GM23338 (cell line): ENCODE data around the gene ARHGAP4. TPM values are rescaled to one million over a fixed set of nuclear protein-coding genes. Genes with fewer than 3 reads are reported as not detected.

ENCODE experiments used
- ATAC-seq: fragments of 200-7000 bp; cut with Tn5 transposase; 3 replicates; pipeline ENCODE4 v1.9.1; 2020
- DNase-seq: peaks from one replicate; pipeline ENCODE4 v3.0.0-alpha.2; 2015; ENCODE audit warnings: low spot score
- H2AFZ ChIP-seq: fragments of 200-600 bp; sonication (generic); 2 replicates; pipeline ENCODE4 v1.8.0; 2016; ENCODE audit warnings: antibody characterized with exemption, mild to moderate bottlenecking, moderate library complexity
- H3F3A ChIP-seq: fragments of 200-600 bp; sonication (generic); replicated peaks from 2 replicates; pipeline ENCODE4 v1.8.0; 2017; ENCODE audit warnings: antibody characterized with exemption, mixed run types, low read depth
- H3K27ac ChIP-seq: fragments of 200-600 bp; sonication (generic); 2 replicates; pipeline ENCODE4 v1.6.1; 2016; ENCODE audit warnings: low read depth
- H3K27me3 ChIP-seq: fragments of 200-600 bp; sonication (generic); 2 replicates; pipeline ENCODE4 v1.8.0; 2016; ENCODE audit warnings: mild to moderate bottlenecking, mixed run types, moderate library complexity; ENCODE audit not compliant: insufficient read depth
- H3K36me3 ChIP-seq: fragments of 200-600 bp; sonication (generic); 2 replicates; pipeline ENCODE4 v1.8.0; 2016; ENCODE audit warnings: mild to moderate bottlenecking; ENCODE audit not compliant: insufficient read depth
- H3K4me1 ChIP-seq: fragments of 200-600 bp; sonication (generic); 2 replicates; pipeline ENCODE4 v1.8.0; 2016; ENCODE audit warnings: mild to moderate bottlenecking, moderate library complexity; ENCODE audit not compliant: insufficient read depth
- H3K4me2 ChIP-seq: fragments of 200-600 bp; sonication (generic); 2 replicates; pipeline ENCODE4 v1.7.1; 2017; ENCODE audit warnings: mixed run types
- H3K4me3 ChIP-seq: fragments of 200-600 bp; sonication (generic); 2 replicates; pipeline ENCODE4 v1.6.1; 2016; ENCODE audit warnings: mixed run types
- H3K79me2 ChIP-seq: fragments of 200-600 bp; sonication (generic); replicated peaks from 2 replicates; pipeline ENCODE4 v1.8.0; 2017; ENCODE audit warnings: mild to moderate bottlenecking; ENCODE audit not compliant: insufficient read depth
- H3K9me2 ChIP-seq: fragments of 200-600 bp; sonication (generic); 2 replicates; pipeline ENCODE4 v1.8.0; 2017; ENCODE audit not compliant: insufficient read depth
- H4K20me1 ChIP-seq: fragments of 200-600 bp; sonication (generic); replicated peaks from 2 replicates; pipeline ENCODE4 v1.8.0; 2017; ENCODE audit warnings: mild to moderate bottlenecking; ENCODE audit not compliant: insufficient read depth
- H3K27ac Mint-ChIP-seq: 2 replicates; pipeline ENCODE4 v1.8.0; 2020; ENCODE audit warnings: inconsistent platforms, mild to moderate bottlenecking, moderate library complexity, mixed read lengths
- H3K27me3 Mint-ChIP-seq: 3 replicates; pipeline ENCODE4 v1.8.0; 2022; ENCODE audit warnings: low read depth, mild to moderate bottlenecking, moderate library complexity, mixed read lengths, inconsistent platforms; ENCODE audit not compliant: insufficient read depth, poor library complexity
- H3K36me3 Mint-ChIP-seq: 3 replicates; pipeline ENCODE4 v1.8.0; 2021; ENCODE audit warnings: low read depth, mild to moderate bottlenecking, inconsistent platforms, moderate library complexity, mixed read lengths
- H3K4me1 Mint-ChIP-seq: 3 replicates; pipeline ENCODE4 v1.8.0; 2020; ENCODE audit warnings: mild to moderate bottlenecking, inconsistent platforms, mixed read lengths
- H3K4me3 Mint-ChIP-seq: 3 replicates; pipeline ENCODE4 v1.8.0; 2021; ENCODE audit warnings: moderate library complexity, mild to moderate bottlenecking, inconsistent platforms, mixed read lengths
- H3K9me3 Mint-ChIP-seq: 3 replicates; pipeline ENCODE4 v1.8.0; 2020; ENCODE audit warnings: moderate library complexity, mild to moderate bottlenecking, inconsistent platforms, mixed read lengths
- CREB1 ChIP-seq: fragments of 250-450 bp; sonication (Bioruptor Pico); IDR thresholded peaks from 2 replicates; pipeline ENCODE4 v1.5.0; 2020; ENCODE audit warnings: low read depth, mild to moderate bottlenecking, moderate library complexity
- CTCF ChIP-seq, 2 experiments: fragments of 200-600 bp in 1 of 2; sonication (generic) in 1 of 2; conservative IDR thresholded peaks; 2 replicates each; pipeline versions ENCODE4 v1.5.1 to v1.6.1; 2016 to 2017; ENCODE audit warnings: antibody characterized with exemption in 2 of 2, low read depth in 2 of 2, mild to moderate bottlenecking in 2 of 2, moderate library complexity in 1 of 2
- ETS1 ChIP-seq: IDR thresholded peaks from 2 replicates; pipeline ENCODE4 v1.6.1; 2016; ENCODE audit warnings: antibody characterized with exemption
- EZH2 ChIP-seq: fragments of 200-600 bp; sonication (generic); IDR thresholded peaks from one replicate; pipeline ENCODE4 v1.8.0; 2017; ENCODE audit warnings: antibody characterized with exemption, mild to moderate bottlenecking, low read depth; ENCODE audit not compliant: unreplicated experiment
- EZH2phosphoT487 ChIP-seq: fragments of 200-600 bp; sonication (generic); IDR thresholded peaks from one replicate; pipeline ENCODE4 v1.8.1; 2018; ENCODE audit warnings: antibody characterized with exemption; ENCODE audit not compliant: unreplicated experiment
- JUNB ChIP-seq: IDR thresholded peaks from one replicate; pipeline ENCODE4 v1.6.1; 2016; ENCODE audit warnings: antibody characterized with exemption; ENCODE audit not compliant: unreplicated experiment
- NANOG ChIP-seq: IDR thresholded peaks from 2 replicates; pipeline ENCODE4 v1.6.1; 2016; ENCODE audit warnings: antibody characterized with exemption, borderline replicate concordance
- POLR2AphosphoS5 ChIP-seq: IDR thresholded peaks from 2 replicates; pipeline ENCODE4 v1.6.1; 2016; ENCODE audit warnings: antibody characterized with exemption, low read depth
- REST ChIP-seq: IDR thresholded peaks from one replicate; pipeline ENCODE4 v1.6.1; 2018; ENCODE audit warnings: antibody characterized with exemption; ENCODE audit not compliant: unreplicated experiment
- STAT1 ChIP-seq: IDR thresholded peaks from one replicate; pipeline ENCODE4 v1.6.1; 2016; ENCODE audit warnings: antibody characterized with exemption; ENCODE audit not compliant: unreplicated experiment
- ZNF114 ChIP-seq: fragments of 250-450 bp; sonication (Bioruptor Pico); IDR thresholded peaks from 2 replicates; pipeline ENCODE4 v1.5.0; 2020; ENCODE audit warnings: mild to moderate bottlenecking, moderate library complexity
- ZNF331 ChIP-seq: fragments of 250-450 bp; sonication (Bioruptor Pico); IDR thresholded peaks from 2 replicates; pipeline ENCODE4 v1.5.0; 2020; ENCODE audit warnings: low read depth, mild to moderate bottlenecking, moderate library complexity
- ZNF462 ChIP-seq: fragments of 250-450 bp; sonication (Bioruptor Pico); IDR thresholded peaks from 2 replicates; pipeline ENCODE4 v1.5.0; 2020; ENCODE audit warnings: mild to moderate bottlenecking, moderate library complexity
- polyA plus RNA-seq: library from polyadenylated mRNA; unstranded; fragments of >200 nt; fragmentation: Nextera tagmentation; extraction: Ambion mirVana; gene quantifications from 2 replicates; pipeline ENCODE4 v1.2.1, GENCODE V29; 2016
- total RNA-seq: library from RNA; depleted of rRNA; stranded (reverse); fragments of >200 nt; shearing (Covaris generic); gene quantifications from 2 replicates; pipeline ENCODE4 v1.2.3, GENCODE V29; 2014

Gene ARHGAP4
- total and polyA plus RNA-seq, 2 experiments from 2014 or later = 21.5 to 59.5 TPM

GRCh38 chrX:153921070-153921469 lies 5.0 kb downstream of the ARHGAP4 start:
- Mint-ChIP-seq H3K9me3 (no peaks in the 10 kb centered on the region; the same call in 2 of the 3 replicates), H3K4me1 (peaks cover 20% of the 10 kb centered on the region), H3K36me3 (peaks cover 20% of the 10 kb centered on the region), H3K27ac (no peak overlapping the region), H3K27me3 (peaks cover 1% of the 10 kb centered on the region), H3K4me3 (no peak overlapping the region)
- Histone ChIP-seq H3K36me3 (no peaks in the 10 kb centered on the region), H3K27me3 (no peaks in the 10 kb centered on the region), H3K9me2 (no peaks in the 10 kb centered on the region), H3K4me2 (no peak overlapping the region), H3K27ac (no peak overlapping the region), H3K79me2 (no peaks in the 10 kb centered on the region), H3K4me1 (peaks cover 7% of the 10 kb centered on the region; the same call in 1 of the 2 replicates), H4K20me1 (no peaks in the 10 kb centered on the region), H2AFZ (no peak overlapping the region), H3F3A (no peaks in the 10 kb centered on the region), H3K4me3 (no peak overlapping the region)
- TF ChIP-seq EZH2phosphoT487 = no peak
- no peak for TF ChIP-seq ZNF462 (CRISPR knock-in tag)
- TF ChIP-seq JUNB = no peak
- TF ChIP-seq REST = no peak
- no peak for TF ChIP-seq POLR2AphosphoS5
- no peak for TF ChIP-seq NANOG
- TF ChIP-seq ZNF331 (CRISPR knock-in tag) = no peak
- TF ChIP-seq EZH2 = no peak
- no peak for TF ChIP-seq ETS1
- no peak for TF ChIP-seq CTCF (conservative IDR thresholded peaks at IDR 0.05; ENCODE audit: low read depth in 2 of 2)
- no peak for TF ChIP-seq CREB1
- no peak for TF ChIP-seq STAT1
- no peak for TF ChIP-seq ZNF114 (CRISPR knock-in tag)
- DNase-seq (no peak), ATAC-seq (no peak)
